HG03565 (cell line): Measurements from ENCODE around the gene CPLANE2.

Experiments
- ATAC-seq: cut with Tn5 transposase; IDR thresholded peaks from one replicate; pipeline ENCODE4 v1.9.1; 2021; ENCODE audit warnings: mild to moderate bottlenecking, moderate library complexity; ENCODE audit not compliant: unreplicated experiment

Gene CPLANE2

GRCh38 chr1:16191916-16192546, 45.0 kb downstream of the CPLANE2 start:
- no peak for ATAC-seq

- ATAC-seq = no peak
Measured at GRCh38 chr1:16191309-16191708, 45.7 kb downstream of the CPLANE2 start.

GRCh38 chr1:16189921-16190621, 46.9 kb downstream of the CPLANE2 start:
- ATAC-seq = no peak

- ATAC-seq = no peak
Measured at GRCh38 chr1:16189003-16189402, 48.0 kb downstream of the CPLANE2 start.

GRCh38 chr1:16187748-16188401, 49.1 kb downstream of the CPLANE2 start:
- no peak for ATAC-seq

GRCh38 chr1:16186655-16187235, 50.2 kb downstream of the CPLANE2 start:
- no peak for ATAC-seq

GRCh38 chr1:16184557-16185303, 52.3 kb downstream of the CPLANE2 start:
- no peak for ATAC-seq

- no peak for ATAC-seq
Measured at GRCh38 chr1:16183765-16184556, 53.0 kb downstream of the CPLANE2 start.

GRCh38 chr1:16183179-16183578, 53.8 kb downstream of the CPLANE2 start:
- no peak for ATAC-seq

- no peak for ATAC-seq
Measured at GRCh38 chr1:16181887-16182719, 54.9 kb downstream of the CPLANE2 start.
